GM19452 (cell line): ENCODE measurements around the gene DNAJC3.
"Not testable (repeated sequence)": the region's sequence is repeated elsewhere in the genome, so short reads cannot be mapped to it uniquely, and the experiment has no call there.

Experiments used
- ATAC-seq: cut with Tn5 transposase; IDR thresholded peaks from one replicate; pipeline ENCODE4 v1.9.1; 2021; ENCODE audit not compliant: unreplicated experiment

Gene DNAJC3

GRCh38 chr13:95713651-95714050 lies 36.7 kb downstream of the DNAJC3 start:
- no peak for ATAC-seq

GRCh38 chr13:95714142-95714832 lies 37.3 kb downstream of the DNAJC3 start:
- no peak for ATAC-seq

- no peak for ATAC-seq
Measured at GRCh38 chr13:95716231-95716630, 39.3 kb downstream of the DNAJC3 start.

- ATAC-seq, result no peak
Measured at GRCh38 chr13:95722241-95722640, 45.3 kb downstream of the DNAJC3 start.

GRCh38 chr13:95723438-95723837 lies 46.5 kb downstream of the DNAJC3 start:
- no peak for ATAC-seq

GRCh38 chr13:95724252-95724651 lies 47.3 kb downstream of the DNAJC3 start:
- no peak for ATAC-seq

GRCh38 chr13:95726876-95727275 lies 49.9 kb downstream of the DNAJC3 start:
- ATAC-seq, result no peak

- ATAC-seq, result no peak
Measured at GRCh38 chr13:95728957-95729356, 52.0 kb downstream of the DNAJC3 start.

GRCh38 chr13:95734124-95734523 lies 57.2 kb downstream of the DNAJC3 start:
- no peak for ATAC-seq

DNA sequence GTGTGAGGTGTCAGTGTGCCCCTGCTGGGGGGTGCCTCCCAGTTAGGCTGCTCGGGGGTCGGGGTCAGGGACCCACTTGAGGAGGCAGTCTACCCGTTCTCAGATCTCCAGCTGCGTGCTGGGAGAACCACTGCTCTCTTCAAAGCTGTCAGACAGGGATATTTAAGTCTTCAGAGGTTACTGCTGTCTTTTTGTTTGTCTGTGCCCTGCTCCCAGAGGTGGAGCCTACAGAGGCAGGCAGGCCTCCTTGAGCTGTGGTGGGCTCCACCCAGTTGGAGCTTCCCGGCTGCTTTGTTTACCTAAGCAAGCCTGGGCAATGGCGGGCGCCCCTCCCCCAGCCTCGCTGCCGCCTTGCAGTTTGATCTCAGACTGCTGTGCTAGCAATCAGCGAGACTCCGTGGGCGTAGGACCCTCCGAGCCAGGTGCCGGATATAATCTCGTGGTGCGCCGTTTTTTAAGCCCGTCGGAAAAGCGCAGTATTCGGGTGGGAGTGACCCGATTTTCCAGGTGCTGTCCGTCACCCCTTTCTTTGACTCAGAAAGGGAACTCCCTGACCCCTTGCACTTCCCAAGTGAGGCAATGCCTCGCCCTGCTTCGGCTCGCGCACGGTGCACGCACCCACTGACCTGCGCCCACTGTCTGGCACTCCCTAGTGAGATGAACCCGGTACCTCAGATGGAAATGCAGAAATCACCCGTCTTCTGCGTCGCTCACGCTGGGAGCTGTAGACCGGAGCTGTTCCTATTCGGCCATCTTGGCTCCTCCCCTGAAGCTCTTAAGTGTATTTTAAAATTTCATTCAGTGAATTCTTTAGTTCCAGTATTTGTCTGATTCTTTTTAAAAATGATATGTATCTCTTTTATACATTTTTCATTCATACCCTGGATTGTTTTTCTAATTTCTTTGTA lies 63.4 kb downstream of the DNAJC3 start:
- not testable (repeated sequence) for ATAC-seq

GRCh38 chr13:95740979-95741320 lies 64.0 kb downstream of the DNAJC3 start:
- no peak for ATAC-seq

DNA sequence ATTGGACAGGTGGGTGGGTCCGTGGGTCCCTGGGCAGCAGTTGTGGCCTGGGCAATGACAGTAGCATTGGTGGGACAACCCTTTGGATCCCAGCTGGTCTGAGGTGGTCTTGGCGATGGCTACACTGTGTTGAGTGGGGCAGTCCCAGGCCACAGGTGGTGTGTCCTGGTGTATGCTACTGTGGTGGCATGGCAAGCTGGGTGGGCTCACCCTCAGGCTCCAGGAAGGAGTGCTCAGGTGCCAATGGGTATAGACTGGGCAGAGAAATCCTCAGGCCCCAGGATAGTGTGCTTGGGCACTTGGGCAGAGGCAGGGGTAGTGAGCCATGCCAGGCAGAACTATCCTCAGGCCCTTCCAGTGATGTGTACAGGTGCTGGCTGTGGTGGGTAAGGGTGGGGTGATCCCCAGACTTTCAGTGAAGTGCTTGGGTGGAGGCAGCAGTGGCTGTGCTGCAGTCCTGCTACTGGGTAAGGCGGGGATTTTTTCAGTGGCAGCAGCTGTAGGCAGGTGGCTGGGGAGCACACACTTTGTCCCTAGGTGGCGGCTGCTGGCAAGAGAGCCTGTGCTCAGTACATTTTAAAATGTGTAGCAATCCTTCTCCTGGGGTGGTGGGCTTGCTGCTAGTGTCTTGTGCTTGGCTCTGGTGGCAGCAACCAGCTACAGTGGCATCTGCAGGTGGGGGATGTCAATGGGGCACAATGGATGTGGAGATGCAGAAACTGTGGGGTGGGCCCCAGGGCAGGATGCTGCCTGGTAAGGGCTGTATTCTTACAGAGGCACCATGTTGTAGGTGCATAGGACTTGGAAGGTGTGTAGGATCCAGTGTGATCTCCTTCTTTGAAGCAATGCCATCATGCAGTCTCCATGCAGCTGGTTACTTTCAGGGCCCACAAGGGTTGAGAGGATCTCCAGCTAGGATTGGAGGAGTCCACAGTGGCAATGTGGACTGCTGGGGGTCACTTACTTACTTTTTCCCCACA lies 64.9 kb downstream of the DNAJC3 start:
- no peak for ATAC-seq

DNA sequence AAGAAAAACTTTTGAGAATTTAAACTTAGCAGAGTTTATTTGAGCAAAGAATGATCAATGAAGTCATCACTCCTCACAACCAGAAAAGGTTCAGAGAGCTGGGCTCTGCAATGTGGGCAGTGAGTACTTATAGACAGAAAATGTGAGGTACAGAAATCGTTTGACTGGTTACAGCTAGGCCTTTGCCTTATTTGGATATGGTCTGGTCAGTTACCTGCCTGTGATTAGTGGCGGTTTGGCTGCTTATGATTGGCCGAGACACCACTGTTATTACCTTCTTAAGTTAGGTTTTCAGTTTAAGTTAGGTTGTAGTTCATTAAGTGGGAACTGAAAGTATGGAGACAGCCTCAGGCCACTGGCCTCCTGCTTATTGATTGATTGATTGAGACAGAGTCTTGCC lies 66.3 kb downstream of the DNAJC3 start:
- no peak for ATAC-seq

GRCh38 chr13:95745289-95745688 lies 68.3 kb downstream of the DNAJC3 start:
- no peak for ATAC-seq

- ATAC-seq, result no peak
Measured at GRCh38 chr13:95745752-95746151, 68.8 kb downstream of the DNAJC3 start.

- no peak for ATAC-seq
Measured at GRCh38 chr13:95749545-95749944, 72.6 kb downstream of the DNAJC3 start.

DNA sequence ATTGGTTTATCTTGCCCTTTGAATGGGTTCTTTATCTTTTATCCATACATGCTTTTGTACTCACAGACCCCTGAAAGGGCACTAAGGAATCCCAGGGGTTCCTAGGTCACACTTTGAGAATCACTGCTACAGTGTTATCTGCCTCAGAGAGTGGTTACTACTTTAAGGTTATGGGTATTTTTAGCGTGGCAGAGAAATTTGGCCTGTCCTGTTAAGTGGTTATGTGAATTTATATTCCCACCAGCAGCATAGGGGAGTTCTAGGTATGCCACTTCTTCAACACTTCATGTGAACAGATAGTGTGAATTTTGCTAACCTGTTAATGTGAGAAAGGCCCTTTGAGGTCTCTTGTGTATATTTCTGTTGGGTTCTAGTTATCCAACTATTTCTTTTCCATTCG lies 75.7 kb downstream of the DNAJC3 start:
- ATAC-seq, result no peak

- ATAC-seq, result no peak
Measured at GRCh38 chr13:95754069-95754468, 77.1 kb downstream of the DNAJC3 start.

DNA sequence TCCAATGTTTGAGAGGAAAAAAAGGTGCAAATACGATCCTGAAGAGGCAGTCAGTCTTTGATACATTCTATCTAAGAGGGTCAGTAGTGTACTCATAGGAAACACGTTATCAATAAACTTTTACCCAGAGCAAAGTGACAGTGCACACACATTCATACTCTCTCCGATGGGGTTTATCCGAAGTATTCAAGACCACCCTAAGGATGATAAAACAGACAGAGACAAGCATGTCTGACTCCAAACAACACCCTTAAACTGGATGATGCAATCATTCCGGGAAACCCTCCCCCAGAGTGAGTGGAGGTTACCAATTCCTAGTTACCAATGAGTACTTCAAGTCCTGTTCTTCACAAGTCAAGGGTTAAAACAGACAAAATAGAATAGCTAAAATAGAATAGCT lies 79.1 kb downstream of the DNAJC3 start:
- no peak for ATAC-seq

- not testable (repeated sequence) for ATAC-seq
Measured at GRCh38 chr13:95762626-95763025, 85.7 kb downstream of the DNAJC3 start.

GRCh38 chr13:95763601-95764000 lies 86.7 kb downstream of the DNAJC3 start:
- no peak for ATAC-seq
